Fibroblast of pulmonary artery (primary cell): ENCODE measurements around the gene SLC44A5.
"Not testable (repeated sequence)": the region's sequence is repeated elsewhere in the genome, so short reads cannot be mapped to it uniquely, and the experiment has no call there.

Source experiments
- DNase-seq: peaks from one replicate; pipeline ENCODE4 v3.0.0-alpha.2; 2010; ENCODE audit warnings: low read depth
- H3K4me3 ChIP-seq: replicated peaks from 2 replicates; pipeline ENCODE4 v1.5.1; 2011; ENCODE audit warnings: low read depth, mild to moderate bottlenecking, control low read depth, low read length, moderate library complexity
- TF ChIP-seq, protein P1 (sequence below): IDR thresholded peaks from 2 replicates; pipeline ENCODE4 v1.5.1; 2011; ENCODE audit warnings: mild to moderate bottlenecking, control low read depth, low read length, inconsistent platforms; ENCODE audit errors: missing control alignments

Gene SLC44A5

GRCh38 chr1:75415187-75415586 lies 195.7 kb downstream of the SLC44A5 start:
- no peak for DNase-seq
- H3K4me3 ChIP-seq: no peak overlapping the region
- TF ChIP-seq, protein P1, sequence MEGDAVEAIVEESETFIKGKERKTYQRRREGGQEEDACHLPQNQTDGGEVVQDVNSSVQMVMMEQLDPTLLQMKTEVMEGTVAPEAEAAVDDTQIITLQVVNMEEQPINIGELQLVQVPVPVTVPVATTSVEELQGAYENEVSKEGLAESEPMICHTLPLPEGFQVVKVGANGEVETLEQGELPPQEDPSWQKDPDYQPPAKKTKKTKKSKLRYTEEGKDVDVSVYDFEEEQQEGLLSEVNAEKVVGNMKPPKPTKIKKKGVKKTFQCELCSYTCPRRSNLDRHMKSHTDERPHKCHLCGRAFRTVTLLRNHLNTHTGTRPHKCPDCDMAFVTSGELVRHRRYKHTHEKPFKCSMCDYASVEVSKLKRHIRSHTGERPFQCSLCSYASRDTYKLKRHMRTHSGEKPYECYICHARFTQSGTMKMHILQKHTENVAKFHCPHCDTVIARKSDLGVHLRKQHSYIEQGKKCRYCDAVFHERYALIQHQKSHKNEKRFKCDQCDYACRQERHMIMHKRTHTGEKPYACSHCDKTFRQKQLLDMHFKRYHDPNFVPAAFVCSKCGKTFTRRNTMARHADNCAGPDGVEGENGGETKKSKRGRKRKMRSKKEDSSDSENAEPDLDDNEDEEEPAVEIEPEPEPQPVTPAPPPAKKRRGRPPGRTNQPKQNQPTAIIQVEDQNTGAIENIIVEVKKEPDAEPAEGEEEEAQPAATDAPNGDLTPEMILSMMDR: no peak

DNA sequence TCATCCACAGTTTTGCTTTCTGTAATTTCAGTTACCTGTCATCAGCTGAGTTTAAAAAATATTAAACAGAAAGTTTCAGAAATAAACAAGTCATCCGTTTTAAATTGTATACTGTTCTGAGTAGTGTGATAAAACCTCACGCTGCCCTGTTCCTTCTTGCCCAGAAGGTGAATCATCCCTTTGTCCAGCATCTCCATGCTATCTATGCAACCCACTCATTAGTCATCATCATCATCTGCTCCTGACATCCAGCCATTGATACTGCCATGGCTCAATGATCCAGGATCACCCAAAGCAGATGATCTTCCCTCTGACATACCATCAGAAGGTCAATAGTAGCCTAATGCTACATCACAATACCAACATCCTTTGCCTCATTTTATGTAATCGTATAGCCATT lies 198.3 kb downstream of the SLC44A5 start:
- TF ChIP-seq, protein P1: no peak
- DNase-seq: peak; percentile 8

GRCh38 chr1:75404681-75405080 lies 206.2 kb downstream of the SLC44A5 start:
- not testable (repeated sequence) for DNase-seq, H3K4me3 ChIP-seq

More for the DNA sequence above, 198.3 kb downstream of the SLC44A5 start:
- no peak overlapping the region for H3K4me3 ChIP-seq

DNA sequence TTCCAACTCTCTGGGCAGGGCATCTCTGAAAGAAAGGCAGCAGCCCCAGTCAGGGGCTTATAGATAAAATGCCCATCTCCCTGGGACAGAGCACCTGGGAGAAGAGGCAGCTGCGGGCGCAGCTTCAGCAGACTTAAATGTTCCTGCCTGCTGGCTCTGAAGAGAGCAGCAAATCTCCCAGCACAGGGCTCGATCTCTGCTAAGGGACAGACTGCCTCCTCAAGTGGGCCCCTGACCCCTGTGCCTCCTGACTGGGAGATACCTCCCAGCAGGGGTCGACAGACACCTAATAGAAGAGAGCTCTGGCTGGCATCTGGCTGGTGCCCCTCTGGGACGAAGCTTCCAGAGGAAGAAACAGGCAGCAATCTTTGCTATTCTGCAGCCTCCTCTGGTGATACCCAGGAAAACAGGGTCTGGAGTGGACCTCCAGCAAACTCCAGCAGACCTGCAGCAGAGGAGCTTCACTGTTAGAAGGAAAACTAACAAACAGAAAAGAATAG lies 207.7 kb downstream of the SLC44A5 start:
- DNase-seq, H3K4me3 ChIP-seq: not testable (repeated sequence)

- TF ChIP-seq, protein P1: no peak
- no peak overlapping the region for H3K4me3 ChIP-seq
- no peak for DNase-seq
Measured at GRCh38 chr1:75400716-75401115, 210.2 kb downstream of the SLC44A5 start.

- no peak for DNase-seq
- TF ChIP-seq, protein P1: no peak
Measured at GRCh38 chr1:75396745-75397144, 214.2 kb downstream of the SLC44A5 start.

GRCh38 chr1:75396260-75396659 lies 214.7 kb downstream of the SLC44A5 start:
- TF ChIP-seq, protein P1: no peak
- no peak for DNase-seq
- H3K4me3 ChIP-seq: no peak overlapping the region

More at GRCh38 chr1:75396745-75397144, 214.2 kb downstream of the SLC44A5 start:
- H3K4me3 ChIP-seq: no peak overlapping the region

DNA sequence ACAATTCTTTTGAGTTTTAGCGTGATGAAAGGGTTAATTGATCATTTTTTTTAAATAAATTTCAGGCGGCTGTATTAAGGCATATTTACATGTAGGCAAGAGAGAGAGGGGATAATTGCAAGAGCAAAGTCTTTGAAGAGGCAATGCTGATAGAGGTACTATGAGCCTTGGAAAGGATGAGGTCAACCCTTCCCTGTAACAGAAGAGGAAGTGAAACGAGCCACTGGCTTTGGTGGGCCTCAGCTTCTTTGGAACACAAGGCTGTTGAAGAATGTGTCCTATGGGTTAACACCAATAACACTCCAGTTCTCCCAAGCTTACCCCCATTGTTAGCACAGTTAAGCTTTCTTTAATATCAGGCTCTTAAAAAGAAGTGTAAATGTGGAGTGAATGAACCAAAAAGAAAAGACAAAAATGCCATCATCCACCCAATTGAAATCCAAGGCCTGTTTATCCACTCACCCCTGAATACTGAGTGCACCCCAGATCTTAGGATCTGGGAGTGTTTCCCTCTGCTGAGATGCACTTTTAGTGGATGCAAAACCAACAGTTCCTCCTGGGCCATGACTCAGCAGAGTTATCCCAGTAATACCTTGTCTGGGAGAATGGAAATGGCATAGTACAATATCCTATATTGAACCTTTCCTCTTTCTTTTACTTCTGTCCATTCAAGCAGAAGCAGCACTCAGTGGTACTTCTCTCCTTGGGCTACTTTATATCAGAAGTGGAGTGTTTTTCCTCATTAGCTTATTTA lies 216.4 kb downstream of the SLC44A5 start:
- TF ChIP-seq, protein P1: no peak
- no peak overlapping the region for H3K4me3 ChIP-seq
- DNase-seq: no peak
